WTC11 (cell line): Measurements from ENCODE around the gene RNPEPL1. TPM values are rescaled to one million over a fixed set of nuclear protein-coding genes. Genes with fewer than 3 reads are reported as not detected.

Experiments used
- ATAC-seq: fragments of 200-7000 bp; cut with Tn5 transposase; 2 replicates; pipeline ENCODE4 v1.10.0; 2021; ENCODE audit warnings: mild to moderate bottlenecking, moderate library complexity
- CTCF ChIA-PET: fragments of 300-600 bp; sonication (Branson Sonifier 250); formaldehyde crosslinking; loops from one replicate; lab custom pipeline; 2021; ENCODE audit warnings: antibody characterized with exemption; lab: Charles Lee
- POLR2A ChIA-PET: fragments of 350-600 bp; sonication (Branson Sonifier 250); formaldehyde crosslinking; loops from one replicate; lab custom pipeline; 2021; ENCODE audit warnings: antibody characterized with exemption; lab: Charles Lee
- DNase-seq: peaks from one replicate; pipeline ENCODE4 v3.0.0; 2021; ENCODE audit warnings: low spot score
- H3K27ac Mint-ChIP-seq: 2 replicates; pipeline ENCODE4 v1.8.0; 2021; ENCODE audit warnings: mixed read lengths
- H3K27me3 Mint-ChIP-seq: 2 replicates; pipeline ENCODE4 v1.8.0; 2021; ENCODE audit warnings: low read depth, mild to moderate bottlenecking, moderate library complexity, mixed read lengths
- H3K36me3 Mint-ChIP-seq: 2 replicates; pipeline ENCODE4 v1.8.0; 2021; ENCODE audit warnings: mixed read lengths
- H3K4me1 Mint-ChIP-seq: 2 replicates; pipeline ENCODE4 v1.8.0; 2022; ENCODE audit warnings: mixed read lengths
- H3K4me3 Mint-ChIP-seq: 2 replicates; pipeline ENCODE4 v1.8.0; 2021; ENCODE audit warnings: mild to moderate bottlenecking, moderate library complexity, mixed read lengths
- H3K9me3 Mint-ChIP-seq: 2 replicates; pipeline ENCODE4 v1.8.0; 2021; ENCODE audit warnings: mixed read lengths
- JUN ChIP-seq: sonication (generic); formaldehyde crosslinking; IDR thresholded peaks from 2 replicates; pipeline ENCODE4 v1.8.0; 2023; ENCODE audit warnings: mild to moderate bottlenecking, missing genetic modification reagents
- MYBL2 ChIP-seq: sonication (generic); formaldehyde crosslinking; IDR thresholded peaks from 2 replicates; pipeline ENCODE4 v1.8.1; 2023; ENCODE audit warnings: mild to moderate bottlenecking, moderate library complexity, missing genetic modification reagents
- NFATC4 ChIP-seq: fragments of 250-450 bp; sonication (Bioruptor Pico); IDR thresholded peaks from 2 replicates; pipeline ENCODE4 v1.9.0; 2021; ENCODE audit warnings: mild to moderate bottlenecking
- NFE2L1 ChIP-seq: sonication (generic); formaldehyde crosslinking; IDR thresholded peaks from 2 replicates; pipeline ENCODE4 v1.8.1; 2023; ENCODE audit warnings: missing genetic modification reagents
- NFYB ChIP-seq: sonication (generic); formaldehyde crosslinking; conservative IDR thresholded peaks from 2 replicates; pipeline ENCODE4 v1.8.0; 2022; ENCODE audit warnings: low read depth, missing genetic modification reagents
- NR2C2 ChIP-seq: sonication (generic); formaldehyde crosslinking; IDR thresholded peaks from 2 replicates; pipeline ENCODE4 v1.8.0; 2022; ENCODE audit warnings: mild to moderate bottlenecking, missing genetic modification reagents
- RELA ChIP-seq: sonication (generic); formaldehyde crosslinking; IDR thresholded peaks from 2 replicates; pipeline ENCODE4 v1.8.1; 2022; ENCODE audit warnings: missing genetic modification reagents, mild to moderate bottlenecking, borderline replicate concordance
- TEAD4 ChIP-seq: sonication (generic); formaldehyde crosslinking; IDR thresholded peaks from 2 replicates; pipeline ENCODE4 v1.8.0; 2022; ENCODE audit warnings: mild to moderate bottlenecking, missing genetic modification reagents
- total RNA-seq: library from RNA; stranded (reverse); gene quantifications from 3 replicates; pipeline ENCODE4 v1.2.3, GENCODE V29; 2021
- TF ChIP-seq, protein P1 (sequence below): sonication (generic); formaldehyde crosslinking; IDR thresholded peaks from 2 replicates; pipeline ENCODE4 v1.8.0; 2022; ENCODE audit warnings: missing genetic modification reagents
- TF ChIP-seq, protein P2 (sequence below): sonication (generic); formaldehyde crosslinking; IDR thresholded peaks from 2 replicates; pipeline ENCODE4 v1.8.1; 2023; ENCODE audit warnings: mild to moderate bottlenecking, missing genetic modification reagents
- TF ChIP-seq, protein P3 (sequence below): fragments of 250-450 bp; sonication (Bioruptor Pico); IDR thresholded peaks from 2 replicates; pipeline ENCODE4 v2.1.2; 2022; ENCODE audit warnings: mild to moderate bottlenecking, moderate library complexity
- TF ChIP-seq, protein P4 (sequence below): sonication (generic); formaldehyde crosslinking; IDR thresholded peaks from 2 replicates; pipeline ENCODE4 v1.8.1; 2022; ENCODE audit warnings: low read depth, missing genetic modification reagents, borderline replicate concordance
- TF ChIP-seq, protein P5 (sequence below): sonication (generic); formaldehyde crosslinking; IDR thresholded peaks from 2 replicates; pipeline ENCODE4 v1.8.1; 2023; ENCODE audit warnings: mild to moderate bottlenecking, missing genetic modification reagents
- TF ChIP-seq, protein P6 (sequence below): sonication (generic); formaldehyde crosslinking; IDR thresholded peaks from 2 replicates; pipeline ENCODE4 v1.8.1; 2022; ENCODE audit warnings: mild to moderate bottlenecking, moderate library complexity, missing genetic modification reagents

Gene RNPEPL1
- total RNA-seq, 1 experiment from 2014 or later: 18.8 TPM

DNA sequence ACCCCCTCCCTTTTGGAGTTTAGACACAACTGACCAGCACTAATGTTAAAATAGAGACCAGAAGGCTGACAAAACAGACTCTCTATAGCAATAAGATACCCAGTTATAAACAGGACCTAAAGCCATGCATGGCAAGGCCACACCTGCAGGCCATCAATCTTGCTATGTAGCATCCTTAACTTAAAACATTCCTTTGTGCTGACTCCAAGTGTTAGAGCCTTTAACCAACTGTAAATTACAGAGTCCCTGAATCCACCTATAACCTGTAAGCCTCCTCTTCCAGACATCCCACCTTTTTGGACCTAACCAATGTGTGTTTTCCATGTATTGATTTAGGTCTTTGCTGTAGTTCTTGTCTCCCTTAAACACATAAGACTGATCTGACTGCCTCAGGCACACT is 28.4 kb upstream of the RNPEPL1 start (continued):
- TF ChIP-seq, protein P1, sequence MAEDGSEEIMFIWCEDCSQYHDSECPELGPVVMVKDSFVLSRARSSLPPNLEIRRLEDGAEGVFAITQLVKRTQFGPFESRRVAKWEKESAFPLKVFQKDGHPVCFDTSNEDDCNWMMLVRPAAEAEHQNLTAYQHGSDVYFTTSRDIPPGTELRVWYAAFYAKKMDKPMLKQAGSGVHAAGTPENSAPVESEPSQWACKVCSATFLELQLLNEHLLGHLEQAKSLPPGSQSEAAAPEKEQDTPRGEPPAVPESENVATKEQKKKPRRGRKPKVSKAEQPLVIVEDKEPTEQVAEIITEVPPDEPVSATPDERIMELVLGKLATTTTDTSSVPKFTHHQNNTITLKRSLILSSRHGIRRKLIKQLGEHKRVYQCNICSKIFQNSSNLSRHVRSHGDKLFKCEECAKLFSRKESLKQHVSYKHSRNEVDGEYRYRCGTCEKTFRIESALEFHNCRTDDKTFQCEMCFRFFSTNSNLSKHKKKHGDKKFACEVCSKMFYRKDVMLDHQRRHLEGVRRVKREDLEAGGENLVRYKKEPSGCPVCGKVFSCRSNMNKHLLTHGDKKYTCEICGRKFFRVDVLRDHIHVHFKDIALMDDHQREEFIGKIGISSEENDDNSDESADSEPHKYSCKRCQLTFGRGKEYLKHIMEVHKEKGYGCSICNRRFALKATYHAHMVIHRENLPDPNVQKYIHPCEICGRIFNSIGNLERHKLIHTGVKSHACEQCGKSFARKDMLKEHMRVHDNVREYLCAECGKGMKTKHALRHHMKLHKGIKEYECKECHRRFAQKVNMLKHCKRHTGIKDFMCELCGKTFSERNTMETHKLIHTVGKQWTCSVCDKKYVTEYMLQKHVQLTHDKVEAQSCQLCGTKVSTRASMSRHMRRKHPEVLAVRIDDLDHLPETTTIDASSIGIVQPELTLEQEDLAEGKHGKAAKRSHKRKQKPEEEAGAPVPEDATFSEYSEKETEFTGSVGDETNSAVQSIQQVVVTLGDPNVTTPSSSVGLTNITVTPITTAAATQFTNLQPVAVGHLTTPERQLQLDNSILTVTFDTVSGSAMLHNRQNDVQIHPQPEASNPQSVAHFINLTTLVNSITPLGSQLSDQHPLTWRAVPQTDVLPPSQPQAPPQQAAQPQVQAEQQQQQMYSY (CRISPR knock-in tag): no peak
- no peak for TF ChIP-seq RELA (CRISPR knock-in tag)
- no peak for TF ChIP-seq NFE2L1 (CRISPR knock-in tag)
- TF ChIP-seq NFATC4 (CRISPR knock-in tag): no peak
- TF ChIP-seq, protein P2, sequence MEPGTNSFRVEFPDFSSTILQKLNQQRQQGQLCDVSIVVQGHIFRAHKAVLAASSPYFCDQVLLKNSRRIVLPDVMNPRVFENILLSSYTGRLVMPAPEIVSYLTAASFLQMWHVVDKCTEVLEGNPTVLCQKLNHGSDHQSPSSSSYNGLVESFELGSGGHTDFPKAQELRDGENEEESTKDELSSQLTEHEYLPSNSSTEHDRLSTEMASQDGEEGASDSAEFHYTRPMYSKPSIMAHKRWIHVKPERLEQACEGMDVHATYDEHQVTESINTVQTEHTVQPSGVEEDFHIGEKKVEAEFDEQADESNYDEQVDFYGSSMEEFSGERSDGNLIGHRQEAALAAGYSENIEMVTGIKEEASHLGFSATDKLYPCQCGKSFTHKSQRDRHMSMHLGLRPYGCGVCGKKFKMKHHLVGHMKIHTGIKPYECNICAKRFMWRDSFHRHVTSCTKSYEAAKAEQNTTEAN (CRISPR knock-in tag): no peak
- TF ChIP-seq, protein P3, sequence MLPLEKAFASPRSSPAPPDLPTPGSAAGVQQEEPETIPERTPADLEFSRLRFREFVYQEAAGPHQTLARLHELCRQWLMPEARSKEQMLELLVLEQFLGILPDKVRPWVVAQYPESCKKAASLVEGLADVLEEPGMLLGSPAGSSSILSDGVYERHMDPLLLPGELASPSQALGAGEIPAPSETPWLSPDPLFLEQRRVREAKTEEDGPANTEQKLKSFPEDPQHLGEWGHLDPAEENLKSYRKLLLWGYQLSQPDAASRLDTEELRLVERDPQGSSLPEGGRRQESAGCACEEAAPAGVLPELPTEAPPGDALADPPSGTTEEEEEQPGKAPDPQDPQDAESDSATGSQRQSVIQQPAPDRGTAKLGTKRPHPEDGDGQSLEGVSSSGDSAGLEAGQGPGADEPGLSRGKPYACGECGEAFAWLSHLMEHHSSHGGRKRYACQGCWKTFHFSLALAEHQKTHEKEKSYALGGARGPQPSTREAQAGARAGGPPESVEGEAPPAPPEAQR: no peak

DNA sequence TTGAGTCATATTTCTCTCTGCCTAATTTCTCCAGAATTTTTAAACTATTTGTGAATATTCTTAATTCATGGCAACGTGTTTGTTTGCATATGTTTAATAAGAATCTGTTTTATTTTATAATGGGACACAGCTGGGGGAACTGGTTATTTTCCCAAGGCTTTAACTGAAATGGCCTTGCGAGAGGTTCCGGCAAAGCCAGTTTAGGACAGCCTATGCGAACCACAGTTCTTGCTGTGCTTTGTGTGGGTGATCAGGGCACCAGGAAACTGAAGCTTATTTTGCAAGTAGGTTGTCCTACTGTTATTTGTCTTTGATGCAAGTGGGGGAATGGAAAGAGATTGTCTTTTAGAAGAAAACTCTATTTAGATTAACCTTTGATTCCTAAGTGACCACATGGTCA is 17.0 kb upstream of the RNPEPL1 start:
- no peak overlapping the region for H3K4me3 Mint-ChIP-seq
- ATAC-seq (no peak), DNase-seq (no peak)
- ChIA-PET POLR2A (no interaction called here), CTCF (interaction anchor here (0.9 kb wide), 1 partner anchor 90 kb away, joined by 3 read pairs; no protein-coding TSS in a partner anchor)
- no peak overlapping the region for H3K27ac Mint-ChIP-seq
- TF ChIP-seq MYBL2 (CRISPR knock-in tag): no peak
- H3K4me1 Mint-ChIP-seq: no peaks in the 10 kb centered on the region
- peaks cover 25% of the 10 kb centered on the region for H3K9me3 Mint-ChIP-seq
- peaks cover 21% of the 10 kb centered on the region for H3K36me3 Mint-ChIP-seq
- peaks cover 1% of the 10 kb centered on the region for H3K27me3 Mint-ChIP-seq

DNA sequence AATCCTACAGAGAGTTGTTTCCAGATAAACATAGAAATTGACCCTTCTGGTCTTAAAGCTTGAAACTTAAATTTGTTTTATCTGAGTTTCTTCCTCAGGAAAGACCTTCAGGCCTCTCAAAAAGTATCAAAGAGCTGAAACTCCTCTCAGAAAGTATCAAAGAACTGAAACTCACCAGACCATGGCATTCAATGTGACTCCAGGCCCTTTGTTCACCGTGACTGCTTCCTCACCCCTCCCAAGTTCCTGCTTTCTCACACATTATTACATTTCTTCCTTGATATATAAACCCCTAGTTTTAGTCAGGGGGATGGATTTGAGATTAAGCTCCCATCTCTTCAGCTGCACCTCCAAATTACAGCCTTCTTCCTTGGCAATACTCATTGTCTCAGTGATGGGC is 16.5 kb upstream of the RNPEPL1 start:
- H3K27me3 Mint-ChIP-seq: peaks cover 7% of the 10 kb centered on the region
- H3K4me1 Mint-ChIP-seq: peaks cover 2% of the 10 kb centered on the region; the same call in 1 of the 2 replicates

More for the DNA sequence above, 16.5 kb upstream of the RNPEPL1 start:
- CTCF ChIA-PET: interaction anchor here (0.9 kb wide), 1 partner anchor 89 kb away, joined by 3 read pairs; no protein-coding TSS in a partner anchor
- DNase-seq (no peak), ATAC-seq (no peak)
- Mint-ChIP-seq H3K27ac (no peak overlapping the region), H3K36me3 (peaks cover 21% of the 10 kb centered on the region), H3K4me3 (no peak overlapping the region), H3K9me3 (peaks cover 25% of the 10 kb centered on the region)
- no peak for TF ChIP-seq JUN
- no peak for TF ChIP-seq NFYB (CRISPR knock-in tag)
- TF ChIP-seq, protein P4, sequence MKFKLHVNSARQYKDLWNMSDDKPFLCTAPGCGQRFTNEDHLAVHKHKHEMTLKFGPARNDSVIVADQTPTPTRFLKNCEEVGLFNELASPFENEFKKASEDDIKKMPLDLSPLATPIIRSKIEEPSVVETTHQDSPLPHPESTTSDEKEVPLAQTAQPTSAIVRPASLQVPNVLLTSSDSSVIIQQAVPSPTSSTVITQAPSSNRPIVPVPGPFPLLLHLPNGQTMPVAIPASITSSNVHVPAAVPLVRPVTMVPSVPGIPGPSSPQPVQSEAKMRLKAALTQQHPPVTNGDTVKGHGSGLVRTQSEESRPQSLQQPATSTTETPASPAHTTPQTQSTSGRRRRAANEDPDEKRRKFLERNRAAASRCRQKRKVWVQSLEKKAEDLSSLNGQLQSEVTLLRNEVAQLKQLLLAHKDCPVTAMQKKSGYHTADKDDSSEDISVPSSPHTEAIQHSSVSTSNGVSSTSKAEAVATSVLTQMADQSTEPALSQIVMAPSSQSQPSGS (CRISPR knock-in tag): no peak
- TF ChIP-seq, protein P5, sequence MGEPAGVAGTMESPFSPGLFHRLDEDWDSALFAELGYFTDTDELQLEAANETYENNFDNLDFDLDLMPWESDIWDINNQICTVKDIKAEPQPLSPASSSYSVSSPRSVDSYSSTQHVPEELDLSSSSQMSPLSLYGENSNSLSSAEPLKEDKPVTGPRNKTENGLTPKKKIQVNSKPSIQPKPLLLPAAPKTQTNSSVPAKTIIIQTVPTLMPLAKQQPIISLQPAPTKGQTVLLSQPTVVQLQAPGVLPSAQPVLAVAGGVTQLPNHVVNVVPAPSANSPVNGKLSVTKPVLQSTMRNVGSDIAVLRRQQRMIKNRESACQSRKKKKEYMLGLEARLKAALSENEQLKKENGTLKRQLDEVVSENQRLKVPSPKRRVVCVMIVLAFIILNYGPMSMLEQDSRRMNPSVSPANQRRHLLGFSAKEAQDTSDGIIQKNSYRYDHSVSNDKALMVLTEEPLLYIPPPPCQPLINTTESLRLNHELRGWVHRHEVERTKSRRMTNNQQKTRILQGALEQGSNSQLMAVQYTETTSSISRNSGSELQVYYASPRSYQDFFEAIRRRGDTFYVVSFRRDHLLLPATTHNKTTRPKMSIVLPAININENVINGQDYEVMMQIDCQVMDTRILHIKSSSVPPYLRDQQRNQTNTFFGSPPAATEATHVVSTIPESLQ (CRISPR knock-in tag): no peak
- no peak for TF ChIP-seq NR2C2
- no peak for TF ChIP-seq TEAD4 (CRISPR knock-in tag)
- TF ChIP-seq, protein P6, sequence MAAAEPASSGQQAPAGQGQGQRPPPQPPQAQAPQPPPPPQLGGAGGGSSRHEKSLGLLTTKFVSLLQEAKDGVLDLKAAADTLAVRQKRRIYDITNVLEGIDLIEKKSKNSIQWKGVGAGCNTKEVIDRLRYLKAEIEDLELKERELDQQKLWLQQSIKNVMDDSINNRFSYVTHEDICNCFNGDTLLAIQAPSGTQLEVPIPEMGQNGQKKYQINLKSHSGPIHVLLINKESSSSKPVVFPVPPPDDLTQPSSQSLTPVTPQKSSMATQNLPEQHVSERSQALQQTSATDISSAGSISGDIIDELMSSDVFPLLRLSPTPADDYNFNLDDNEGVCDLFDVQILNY (CRISPR knock-in tag): no peak
- POLR2A ChIA-PET: no interaction called here
